ENCODE results near the gene SSC5D. TPM values are rescaled to one million over a fixed set of nuclear protein-coding genes. Genes with fewer than 3 reads are reported as not detected.

Gene SSC5D
- total RNA-seq, 1 experiment from 2014 or later, result 0.34 TPM

DNA sequence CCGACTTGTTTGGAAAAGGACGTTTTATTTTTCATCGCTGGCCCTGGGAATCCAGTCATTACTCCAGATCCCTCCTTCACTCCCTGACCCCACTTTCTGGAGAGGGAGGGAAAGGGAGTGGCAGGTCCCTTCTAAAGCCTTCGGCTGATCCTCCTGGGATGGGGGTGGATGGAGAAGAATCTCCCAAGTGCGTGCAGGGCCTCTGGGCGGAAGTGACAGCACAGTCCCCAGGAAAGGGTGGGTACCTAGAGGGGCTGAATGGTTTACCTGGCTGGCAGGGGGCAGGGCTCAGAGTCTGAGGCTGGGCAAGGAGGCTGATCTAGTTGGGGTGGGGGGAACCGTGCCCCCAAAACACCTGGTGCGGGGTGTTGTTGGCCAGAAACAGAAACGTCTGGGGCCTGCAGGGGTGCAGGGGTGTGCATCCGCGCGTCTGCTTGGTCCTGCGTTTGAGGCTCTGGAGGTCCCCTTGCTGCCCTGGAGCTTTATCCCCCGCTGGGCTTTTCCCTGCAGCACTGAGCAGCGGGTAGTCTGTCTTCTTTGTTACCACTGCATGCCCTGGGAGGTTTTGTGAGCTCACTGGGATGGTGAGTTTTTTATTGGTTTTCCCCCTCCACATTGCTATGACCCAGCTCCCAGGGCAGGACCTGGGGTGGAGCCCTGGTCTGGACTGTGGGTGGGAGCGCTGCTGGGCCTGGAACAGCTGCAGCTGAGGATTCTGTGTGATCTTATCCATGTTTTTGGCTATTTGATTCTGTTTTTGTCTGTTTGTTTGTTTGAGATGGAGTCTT, 14.8 kb upstream of the SSC5D start:
- DNase-seq (ENCODE audit: low read depth), result peak; percentile 93

GRCh38 chr19:55474269-55475265, 13.7 kb upstream of the SSC5D start:
- DNase-seq (ENCODE audit: low read depth), result peak; percentile 76

- DNase-seq (ENCODE audit: low read depth), result peak; percentile 98
Observed at GRCh38 chr19:55476100-55476775, 12.0 kb upstream of the SSC5D start, which contains the start of gene ZNF628. TSS of gene ZNF628 (plus strand) at chr19:55476617. CDS start at chr19:55479911, 3,294 bp downstream.

DNA sequence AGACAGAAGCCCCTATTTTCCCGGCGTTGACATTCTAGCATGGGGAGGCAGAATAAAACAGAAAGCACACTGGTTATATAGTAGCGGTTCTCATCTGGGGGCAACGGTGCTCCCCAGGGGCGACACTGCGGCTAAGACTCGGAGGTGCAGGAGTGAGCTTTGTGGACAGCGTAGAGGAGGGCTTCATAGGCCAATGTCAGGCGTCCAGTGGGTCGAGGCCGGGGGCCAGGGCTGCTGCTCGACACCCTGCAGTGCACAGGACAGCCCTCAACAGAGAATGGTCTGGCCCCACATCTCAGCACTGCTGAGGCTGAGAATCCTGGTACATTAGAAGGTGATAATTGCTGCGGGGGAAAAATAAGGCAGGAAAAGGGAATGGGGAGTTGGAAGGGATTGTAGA, 10.3 kb upstream of the SSC5D start:
- DNase-seq (ENCODE audit: low read depth), result no peak

DNA sequence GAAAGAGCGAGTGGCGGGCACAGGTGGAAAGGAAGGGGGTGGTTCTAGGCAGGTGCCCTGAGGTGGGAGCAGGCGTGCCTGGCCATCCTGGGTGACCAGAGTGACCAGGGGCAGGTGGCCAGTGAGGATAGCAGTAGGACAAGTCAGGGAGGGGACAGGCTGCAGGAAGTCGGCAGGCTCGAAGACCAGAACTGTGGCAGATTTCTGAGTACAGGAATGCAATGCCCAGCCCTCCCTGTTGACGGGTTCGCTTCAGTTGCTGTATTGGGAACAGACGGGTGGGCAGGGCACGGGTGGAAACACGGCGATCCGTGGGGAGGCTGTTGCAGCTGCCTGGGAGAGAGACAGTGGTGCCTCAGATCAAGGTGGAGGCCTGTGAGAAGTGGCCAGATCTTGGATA, 9.9 kb upstream of the SSC5D start:
- DNase-seq (ENCODE audit: low read depth), result no peak

GRCh38 chr19:55479045-55479444, 9.2 kb upstream of the SSC5D start:
- DNase-seq (ENCODE audit: low read depth), result no peak

GRCh38 chr19:55479451-55480230, 8.6 kb upstream of the SSC5D start:
- no peak for DNase-seq (ENCODE audit: low read depth)

- no peak for DNase-seq (ENCODE audit: low read depth)
Observed at GRCh38 chr19:55481148-55481793, 7.0 kb upstream of the SSC5D start.

DNA sequence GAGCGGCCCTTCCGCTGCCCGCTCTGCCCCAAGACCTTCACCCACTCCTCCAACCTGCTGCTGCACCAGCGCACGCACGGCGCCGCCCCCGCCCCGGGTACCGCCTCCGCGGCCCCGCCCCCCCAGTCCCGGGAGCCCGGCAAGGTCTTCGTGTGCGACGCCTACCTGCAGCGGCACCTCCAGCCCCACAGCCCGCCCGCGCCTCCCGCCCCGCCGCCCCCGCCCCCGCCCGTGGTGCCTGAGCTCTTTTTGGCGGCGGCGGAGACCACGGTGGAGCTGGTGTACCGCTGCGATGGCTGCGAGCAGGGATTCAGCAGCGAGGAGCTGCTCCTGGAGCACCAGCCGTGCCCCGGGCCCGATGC, 6.5 kb upstream of the SSC5D start:
- no peak for DNase-seq (ENCODE audit: low read depth)

- no peak for DNase-seq (ENCODE audit: low read depth)
Observed at GRCh38 chr19:55482156-55482961, 5.9 kb upstream of the SSC5D start.

DNA sequence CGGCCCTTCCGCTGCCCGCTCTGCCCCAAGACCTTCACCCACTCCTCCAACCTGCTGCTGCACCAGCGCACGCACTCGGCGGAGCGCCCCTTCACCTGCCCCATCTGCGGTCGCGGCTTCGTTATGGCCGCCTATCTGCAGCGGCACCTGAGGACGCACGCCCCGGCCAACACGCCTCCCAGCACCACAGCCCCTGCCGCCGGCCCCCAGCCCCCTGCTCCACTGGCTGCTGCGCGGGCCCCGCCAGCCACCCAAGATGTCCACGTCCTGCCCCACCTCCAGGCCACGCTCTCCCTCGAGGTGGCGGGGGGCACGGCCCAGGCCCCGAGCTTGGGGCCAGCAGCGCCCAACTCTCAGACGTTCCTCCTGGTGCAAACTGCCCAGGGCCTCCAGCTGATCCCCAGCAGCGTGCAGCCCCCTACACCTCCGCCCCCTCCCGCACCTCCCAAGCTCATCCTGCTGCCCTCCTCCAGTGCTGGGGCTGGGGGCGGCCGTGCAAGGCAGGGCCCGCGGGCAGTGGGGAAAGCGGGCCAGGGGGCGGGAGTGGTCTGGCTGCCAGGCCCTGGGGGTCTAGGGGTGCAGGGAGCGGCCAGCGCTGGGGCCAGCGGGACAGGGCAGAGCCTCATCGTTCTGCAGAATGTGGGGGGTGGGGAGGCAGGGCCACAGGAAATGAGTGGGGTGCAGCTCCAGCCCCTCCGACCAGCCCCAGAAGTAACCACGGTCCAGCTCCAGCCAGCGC, 5.1 kb upstream of the SSC5D start:
- no peak for DNase-seq (ENCODE audit: low read depth)

DNA sequence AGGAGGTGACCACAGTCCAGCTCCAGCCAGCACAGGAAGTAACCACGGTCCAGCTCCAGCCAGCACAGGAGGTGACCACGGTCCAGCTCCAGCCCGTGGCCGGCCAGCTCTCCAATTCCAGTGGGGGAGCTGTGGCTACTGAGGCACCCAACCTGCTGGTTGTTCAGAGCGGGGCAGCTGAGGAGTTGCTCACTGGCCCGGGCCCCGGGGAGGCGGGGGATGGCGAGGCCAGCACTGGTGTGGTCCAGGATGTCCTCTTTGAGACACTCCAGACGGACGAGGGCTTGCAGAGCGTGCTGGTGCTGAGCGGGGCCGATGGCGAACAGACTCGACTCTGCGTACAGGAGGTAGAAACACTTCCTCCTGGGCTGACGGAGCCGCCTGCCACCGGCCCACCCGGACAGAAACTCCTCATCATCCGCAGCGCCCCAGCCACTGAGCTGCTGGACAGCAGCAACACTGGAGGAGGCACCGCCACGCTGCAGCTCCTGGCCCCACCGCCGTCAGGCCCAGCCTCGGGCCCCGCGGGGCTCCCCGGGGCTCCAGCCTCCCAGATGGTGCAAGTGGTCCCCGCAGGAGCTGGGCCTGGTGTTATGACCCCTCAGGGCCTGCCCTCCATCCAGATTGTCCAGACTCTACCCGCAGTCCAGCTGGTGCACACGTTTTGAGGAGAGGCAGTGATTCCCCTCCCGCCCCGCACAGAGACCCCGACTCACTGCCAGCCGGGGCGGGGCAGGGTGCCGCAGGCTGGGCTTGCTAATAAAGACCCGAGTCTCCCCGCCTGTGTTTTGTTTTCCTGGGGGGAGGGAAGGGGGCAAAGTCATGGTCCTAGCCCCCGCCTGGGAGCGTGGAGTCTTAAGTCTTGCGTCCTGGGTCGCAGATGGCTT, 4.3 kb upstream of the SSC5D start:
- DNase-seq (ENCODE audit: low read depth), result no peak

DNA sequence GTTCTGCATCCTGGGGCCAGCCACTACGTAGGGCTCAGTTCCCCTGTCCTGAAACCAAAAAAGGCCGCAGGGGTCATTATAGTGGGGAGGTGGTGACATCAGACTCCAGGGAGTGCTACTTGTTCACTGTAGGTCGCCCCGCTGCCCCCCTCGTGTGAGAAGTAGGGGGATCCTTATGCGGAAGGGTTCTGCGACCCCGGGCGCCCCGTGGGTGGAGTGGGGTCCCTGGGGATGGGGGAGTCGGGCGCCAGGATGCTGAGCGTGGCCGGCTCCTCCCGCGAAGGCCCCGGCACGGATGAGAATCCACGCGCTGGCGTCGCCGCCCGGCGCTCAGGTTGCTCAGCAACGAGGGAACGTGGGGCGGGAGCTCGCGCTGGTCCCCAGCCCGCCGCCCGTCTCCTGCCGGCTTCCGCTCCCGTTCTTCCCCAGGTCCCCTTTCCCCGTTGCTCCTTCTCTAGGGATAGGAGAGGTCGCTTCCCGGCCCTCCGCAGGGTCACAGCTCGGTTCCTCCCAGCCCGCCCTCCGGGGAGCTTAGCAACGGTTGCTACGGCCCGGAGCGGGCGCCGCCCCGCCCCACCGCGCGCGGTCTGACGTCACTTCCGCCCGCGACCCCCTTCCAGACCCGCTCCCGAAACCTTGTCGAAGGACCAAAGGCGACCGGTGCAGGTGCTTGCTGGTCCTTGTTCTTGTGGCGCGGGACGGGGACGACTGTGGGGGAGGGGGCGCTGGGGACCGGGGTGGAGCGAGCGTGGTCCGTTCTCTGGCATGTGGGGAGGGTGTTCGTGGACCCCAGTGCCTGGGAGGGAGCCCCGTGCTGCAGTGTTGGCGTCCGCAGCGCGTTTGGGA, 3.4 kb upstream of the SSC5D start, which contains the start of gene NAT14:
Gene NAT14, plus strand, starts transcription at position 596 of the 846 bp plus-strand sequence. CDS start 521 bp downstream, outside the sequence.
- DNase-seq (ENCODE audit: low read depth), result peak; percentile 46

GRCh38 chr19:55485439-55486011, 2.7 kb upstream of the SSC5D start:
- DNase-seq (ENCODE audit: low read depth), result no peak

- no peak for DNase-seq (ENCODE audit: low read depth)
Observed at GRCh38 chr19:55486043-55486970, 1.9 kb upstream of the SSC5D start.
